ENCODE measurements around the gene SLCO3A1. TPM values are rescaled to one million over a fixed set of nuclear protein-coding genes. Genes with fewer than 3 reads are reported as not detected.

Gene SLCO3A1
- total RNA-seq (2014; rRNA removed; shearing (Covaris generic)): 1.7 TPM in 2 replicates
- polyA plus RNA-seq (2014; cell fraction: nucleus; rRNA removed): 0.36 and 4.5 TPM in 2 replicates

- DNase-seq (ENCODE audit: extremely low read depth, low read depth): peak; percentile 26
These were observed at the start of gene SLCO3A1 for GRCh38 chr15:91853511-91853947. Gene SLCO3A1, plus strand, starts transcription at chr15:91853708.

GRCh38 chr15:91807122-91807521 is 46.4 kb upstream of the SLCO3A1 start:
- no peak for DNase-seq (ENCODE audit: extremely low read depth, low read depth)

GRCh38 chr15:91813924-91814323 is 39.6 kb upstream of the SLCO3A1 start:
- no peak for DNase-seq (ENCODE audit: extremely low read depth, low read depth)

GRCh38 chr15:91816942-91817341 is 36.6 kb upstream of the SLCO3A1 start:
- no peak for DNase-seq (ENCODE audit: extremely low read depth, low read depth)

GRCh38 chr15:91821458-91821857 is 32.0 kb upstream of the SLCO3A1 start:
- DNase-seq (ENCODE audit: extremely low read depth, low read depth): peak; percentile 16

GRCh38 chr15:91824256-91824655 is 29.3 kb upstream of the SLCO3A1 start:
- no peak for DNase-seq (ENCODE audit: extremely low read depth, low read depth)

- no peak for DNase-seq (ENCODE audit: extremely low read depth, low read depth)
These were observed 27.1 kb upstream of the SLCO3A1 start for GRCh38 chr15:91826443-91826842.

- no peak for DNase-seq (ENCODE audit: extremely low read depth, low read depth)
These were observed 20.5 kb upstream of the SLCO3A1 start for GRCh38 chr15:91833056-91833455.

- DNase-seq (ENCODE audit: extremely low read depth, low read depth): no peak
These were observed 13.6 kb upstream of the SLCO3A1 start for GRCh38 chr15:91839867-91840266.

- no peak for DNase-seq (ENCODE audit: extremely low read depth, low read depth)
These were observed 11.6 kb upstream of the SLCO3A1 start for GRCh38 chr15:91841861-91842260.

GRCh38 chr15:91844341-91844740 is 9.2 kb upstream of the SLCO3A1 start:
- no peak for DNase-seq (ENCODE audit: extremely low read depth, low read depth)

GRCh38 chr15:91844928-91845327 is 8.6 kb upstream of the SLCO3A1 start:
- DNase-seq (ENCODE audit: extremely low read depth, low read depth): no peak

- DNase-seq (ENCODE audit: extremely low read depth, low read depth): no peak
These were observed 7.8 kb upstream of the SLCO3A1 start for GRCh38 chr15:91845720-91846119.

- DNase-seq (ENCODE audit: extremely low read depth, low read depth): no peak
These were observed 4.3 kb upstream of the SLCO3A1 start for GRCh38 chr15:91849180-91849579.

GRCh38 chr15:91849749-91850161 is 3.8 kb upstream of the SLCO3A1 start:
- DNase-seq (ENCODE audit: extremely low read depth, low read depth): peak; percentile 39

- DNase-seq (ENCODE audit: extremely low read depth, low read depth): peak; percentile 41
These were observed 582 bp upstream of the SLCO3A1 start for GRCh38 chr15:91852741-91853510.

- DNase-seq (ENCODE audit: extremely low read depth, low read depth): peak; percentile 6
These were observed 585 bp downstream of the SLCO3A1 start for GRCh38 chr15:91853948-91854638.

GRCh38 chr15:91854639-91854990 is 1.1 kb downstream of the SLCO3A1 start:
- DNase-seq (ENCODE audit: extremely low read depth, low read depth): no peak

- DNase-seq (ENCODE audit: extremely low read depth, low read depth): no peak
These were observed 1.7 kb downstream of the SLCO3A1 start for GRCh38 chr15:91855241-91855640.

- no peak for DNase-seq (ENCODE audit: extremely low read depth, low read depth)
These were observed 2.4 kb downstream of the SLCO3A1 start for GRCh38 chr15:91855684-91856489.

GRCh38 chr15:91857224-91857585 is 3.7 kb downstream of the SLCO3A1 start:
- no peak for DNase-seq (ENCODE audit: extremely low read depth, low read depth)

All from NCI-H460 (cell line).